Activated naive CD8-positive, alpha-beta T cell treated with anti-CD3 and anti-CD28 coated beads for 36 hours (primary cell): Measurements from ENCODE around the gene RAPGEF5. TPM values are rescaled to one million over a fixed set of nuclear protein-coding genes. Genes with fewer than 3 reads are reported as not detected.

Experiments
- DNase-seq: peaks from one replicate; pipeline ENCODE4 v3.0.0; 2021
- H3K27ac Mint-ChIP-seq: one replicate; pipeline ENCODE4 v1.8.0; 2022; ENCODE audit warnings: mild to moderate bottlenecking, moderate library complexity, mixed read lengths
- H3K27me3 Mint-ChIP-seq: one replicate; pipeline ENCODE4 v1.8.0; 2022; ENCODE audit warnings: mild to moderate bottlenecking, mixed read lengths
- H3K36me3 Mint-ChIP-seq: one replicate; pipeline ENCODE4 v1.8.0; 2021; ENCODE audit warnings: mild to moderate bottlenecking, mixed read lengths
- H3K4me1 Mint-ChIP-seq: one replicate; pipeline ENCODE4 v1.8.0; 2021; ENCODE audit warnings: mixed read lengths
- H3K4me3 Mint-ChIP-seq: one replicate; pipeline ENCODE4 v1.8.0; 2022; ENCODE audit warnings: mild to moderate bottlenecking, moderate library complexity, mixed read lengths
- H3K9me3 Mint-ChIP-seq: one replicate; pipeline ENCODE4 v1.8.0; 2022; ENCODE audit warnings: mixed read lengths
- total RNA-seq, 2 experiments: library from RNA; stranded (reverse); gene quantifications; one replicate each; pipeline ENCODE4 v1.2.3, GENCODE V29; 2021

Gene RAPGEF5
- total RNA-seq, 2 experiments from 2014 or later = 0.54 to 0.82 TPM

- H3K4me3 Mint-ChIP-seq = no peak overlapping the region
- no peaks in the 10 kb centered on the region for H3K9me3 Mint-ChIP-seq
- no peaks in the 10 kb centered on the region for H3K4me1 Mint-ChIP-seq
- DNase-seq = no peak
- no peaks in the 10 kb centered on the region for H3K36me3 Mint-ChIP-seq
- no peak overlapping the region for H3K27ac Mint-ChIP-seq
- peaks cover 3% of the 10 kb centered on the region for H3K27me3 Mint-ChIP-seq
These were observed 6.9 kb upstream of the RAPGEF5 start for GRCh38 chr7:22363756-22364422.

DNA sequence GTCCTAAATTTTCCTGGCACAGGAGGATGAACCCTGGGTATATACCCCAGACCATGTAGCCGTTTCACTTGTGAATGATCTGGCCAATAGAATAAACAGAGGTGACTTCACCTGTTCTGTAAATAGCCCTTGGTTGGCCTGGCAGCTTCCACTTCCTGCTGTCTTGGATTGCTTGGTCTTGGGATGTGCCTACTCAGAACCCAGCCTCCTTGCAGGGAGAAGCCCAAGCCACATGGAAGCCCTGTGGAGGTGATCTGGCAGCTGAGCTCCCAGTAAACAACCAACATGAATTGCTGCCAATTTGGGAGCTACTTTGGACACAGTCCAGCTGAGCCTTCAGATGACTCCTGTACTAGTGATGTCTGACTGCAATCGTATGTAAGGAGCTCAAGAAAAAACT is 4.8 kb upstream of the RAPGEF5 start:
- Mint-ChIP-seq H3K27me3 (peaks cover 21% of the 10 kb centered on the region), H3K9me3 (no peaks in the 10 kb centered on the region), H3K27ac (no peak overlapping the region), H3K4me3 (no peak overlapping the region), H3K36me3 (no peaks in the 10 kb centered on the region), H3K4me1 (peaks cover 2% of the 10 kb centered on the region)
- no peak for DNase-seq

GRCh38 chr7:22361320-22361719 is 4.4 kb upstream of the RAPGEF5 start:
- Mint-ChIP-seq H3K36me3 (no peaks in the 10 kb centered on the region), H3K27me3 (peaks cover 21% of the 10 kb centered on the region), H3K9me3 (no peaks in the 10 kb centered on the region), H3K4me3 (no peak overlapping the region), H3K27ac (no peak overlapping the region), H3K4me1 (peaks cover 2% of the 10 kb centered on the region)
- DNase-seq = no peak

DNA sequence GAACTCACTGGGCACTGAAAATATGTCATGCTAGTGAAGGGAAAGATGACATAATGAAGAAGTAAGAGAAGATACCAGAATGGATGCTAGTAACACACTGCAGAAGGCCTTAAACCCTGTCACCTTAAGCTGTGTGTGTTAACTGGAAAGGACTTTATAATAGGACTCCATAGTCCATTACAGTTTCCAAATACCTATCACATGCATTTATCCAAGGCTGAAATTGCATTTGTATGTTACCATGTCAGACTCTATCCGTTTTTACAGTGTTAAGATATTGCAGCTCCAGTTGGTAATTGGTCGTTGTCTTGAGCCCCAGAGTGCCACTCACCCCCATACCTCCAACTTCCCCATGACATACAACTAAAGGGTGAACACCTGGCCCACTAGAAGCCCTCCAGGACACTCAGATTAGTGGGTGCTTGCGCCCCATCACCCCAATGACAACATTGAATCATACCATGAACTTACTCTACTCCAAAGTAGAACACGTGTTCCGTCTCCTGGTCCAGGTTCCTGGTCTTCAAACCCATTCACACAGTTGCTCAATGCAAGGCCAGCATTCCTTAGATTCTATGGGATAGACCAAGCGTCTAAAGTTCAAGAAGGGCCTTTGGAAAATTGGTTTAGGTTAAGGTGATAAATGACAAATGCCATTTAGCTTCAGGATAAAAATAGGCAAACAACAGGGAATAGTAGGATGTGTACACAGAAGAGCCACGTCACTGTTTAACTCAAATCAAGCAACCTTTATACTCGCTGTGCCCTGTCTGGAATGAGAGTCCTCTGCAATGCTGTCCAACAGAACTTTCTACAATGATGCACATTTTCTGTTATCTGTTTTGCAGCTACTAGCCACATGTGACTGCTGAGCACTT is 2.1 kb upstream of the RAPGEF5 start:
- H3K9me3 Mint-ChIP-seq = no peaks in the 10 kb centered on the region
- peaks cover 4% of the 10 kb centered on the region for H3K4me1 Mint-ChIP-seq
- H3K36me3 Mint-ChIP-seq = peaks cover 4% of the 10 kb centered on the region
- no peak overlapping the region for H3K27ac Mint-ChIP-seq
- H3K27me3 Mint-ChIP-seq = peaks cover 41% of the 10 kb centered on the region
- no peak overlapping the region for H3K4me3 Mint-ChIP-seq
- DNase-seq = no peak

- peaks cover 4% of the 10 kb centered on the region for H3K4me1 Mint-ChIP-seq
These were observed 589 bp upstream of the RAPGEF5 start for GRCh38 chr7:22357311-22358175.

DNA sequence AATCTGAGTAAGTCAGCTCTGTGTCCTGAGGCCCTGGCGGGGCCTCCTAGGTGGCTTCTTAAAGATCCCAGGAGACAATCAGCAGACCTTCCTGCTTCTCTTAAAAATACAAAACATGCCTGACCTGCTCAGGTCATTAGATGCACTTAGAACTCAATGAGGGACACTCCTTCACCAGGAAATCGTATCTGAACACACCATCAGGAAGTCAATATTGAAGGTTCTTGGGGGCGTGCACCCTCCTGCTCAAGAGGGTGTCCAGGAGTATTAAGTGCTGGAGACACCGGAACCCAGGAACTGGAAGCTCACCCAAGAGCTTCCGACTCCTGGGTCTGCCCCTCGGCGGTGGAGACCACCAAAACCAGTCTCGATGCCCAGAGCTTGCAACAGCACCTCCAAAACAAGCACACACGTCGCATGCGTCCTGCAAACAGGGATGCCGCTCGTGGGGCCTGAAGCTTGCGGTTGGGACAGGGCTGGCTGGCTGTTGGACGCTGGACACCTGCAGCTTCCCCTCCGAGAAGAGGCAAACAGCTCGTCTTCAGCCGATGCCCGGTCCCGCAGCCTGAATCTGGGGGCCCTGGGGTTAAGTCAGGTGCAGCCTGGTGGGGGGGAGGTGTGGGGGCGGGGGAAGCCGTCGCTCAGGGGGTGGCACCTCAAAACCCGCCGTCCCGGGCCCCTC is 803 bp downstream of the RAPGEF5 start:
- Mint-ChIP-seq H3K9me3 (no peaks in the 10 kb centered on the region), H3K27ac (no peak overlapping the region), H3K4me3 (peak overlapping the region; percentile 52), H3K4me1 (peaks cover 4% of the 10 kb centered on the region), H3K27me3 (peaks cover 55% of the 10 kb centered on the region), H3K36me3 (peaks cover 4% of the 10 kb centered on the region)
- DNase-seq = no peak

More at GRCh38 chr7:22357311-22358175, 589 bp upstream of the RAPGEF5 start:
- no peak overlapping the region for H3K27ac Mint-ChIP-seq
- H3K36me3 Mint-ChIP-seq = peaks cover 4% of the 10 kb centered on the region
- peak overlapping the region; percentile 74 for H3K4me3 Mint-ChIP-seq
- no peak for DNase-seq
- H3K9me3 Mint-ChIP-seq = no peaks in the 10 kb centered on the region
- H3K27me3 Mint-ChIP-seq = peaks cover 47% of the 10 kb centered on the region

GRCh38 chr7:22355620-22356009 is 1.3 kb downstream of the RAPGEF5 start:
- H3K27ac Mint-ChIP-seq = no peak overlapping the region
- peaks cover 55% of the 10 kb centered on the region for H3K27me3 Mint-ChIP-seq
- H3K4me3 Mint-ChIP-seq = peak overlapping the region; percentile 52
- no peak for DNase-seq
- H3K36me3 Mint-ChIP-seq = peaks cover 4% of the 10 kb centered on the region
- no peaks in the 10 kb centered on the region for H3K9me3 Mint-ChIP-seq
- peaks cover 4% of the 10 kb centered on the region for H3K4me1 Mint-ChIP-seq

DNA sequence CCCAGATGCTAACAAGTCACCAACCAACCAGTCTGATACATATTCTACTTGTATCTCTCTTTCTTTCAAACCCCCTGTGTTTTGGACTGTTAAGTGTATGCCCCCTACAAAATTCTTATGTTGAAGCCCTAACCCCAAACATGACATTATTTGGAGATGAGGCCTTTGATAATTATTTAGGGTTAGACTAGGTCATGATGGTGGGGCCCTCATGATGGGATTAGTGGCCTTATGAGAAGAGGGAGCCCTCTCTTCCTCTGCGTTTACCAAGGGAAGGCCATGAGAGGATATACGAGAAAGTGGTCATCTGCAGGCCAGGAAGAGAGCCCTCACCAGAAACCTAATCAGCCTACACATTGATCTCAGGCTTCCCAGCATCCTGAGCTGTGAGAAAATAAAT is 2.5 kb downstream of the RAPGEF5 start:
- no peak overlapping the region for H3K4me3 Mint-ChIP-seq
- H3K36me3 Mint-ChIP-seq = peaks cover 4% of the 10 kb centered on the region
- H3K27me3 Mint-ChIP-seq = peaks cover 60% of the 10 kb centered on the region
- H3K27ac Mint-ChIP-seq = no peak overlapping the region
- no peak for DNase-seq
- H3K4me1 Mint-ChIP-seq = peaks cover 4% of the 10 kb centered on the region
- H3K9me3 Mint-ChIP-seq = no peaks in the 10 kb centered on the region

- Mint-ChIP-seq H3K27ac (no peak overlapping the region), H3K9me3 (no peaks in the 10 kb centered on the region), H3K27me3 (peaks cover 55% of the 10 kb centered on the region), H3K4me3 (no peak overlapping the region), H3K4me1 (peaks cover 4% of the 10 kb centered on the region), H3K36me3 (peaks cover 4% of the 10 kb centered on the region)
- DNase-seq = no peak
These were observed 4.1 kb downstream of the RAPGEF5 start for GRCh38 chr7:22352887-22353286.

DNA sequence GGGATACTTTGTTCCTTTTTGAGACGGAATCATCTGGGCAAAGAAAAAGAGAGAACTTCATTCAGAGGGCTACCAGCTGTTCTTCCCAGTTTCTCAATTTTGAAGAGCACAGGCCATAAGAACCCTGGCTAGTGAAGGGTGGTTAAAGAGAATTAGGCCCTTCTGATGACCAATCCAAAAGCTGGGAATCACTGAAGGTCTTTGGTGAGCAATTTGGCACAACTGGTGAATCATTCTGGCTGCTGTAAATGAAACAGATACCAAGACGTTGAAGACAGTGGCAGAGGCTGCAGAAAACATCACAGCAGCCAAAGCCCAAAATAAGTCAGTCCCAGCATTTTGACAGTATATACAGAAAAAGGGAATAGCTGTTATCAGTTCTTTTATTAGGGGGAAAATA is 5.1 kb downstream of the RAPGEF5 start:
- Mint-ChIP-seq H3K27ac (no peak overlapping the region), H3K9me3 (no peaks in the 10 kb centered on the region), H3K4me1 (peaks cover 2% of the 10 kb centered on the region), H3K4me3 (no peak overlapping the region), H3K27me3 (peaks cover 47% of the 10 kb centered on the region), H3K36me3 (peaks cover 4% of the 10 kb centered on the region)
- DNase-seq = no peak

DNA sequence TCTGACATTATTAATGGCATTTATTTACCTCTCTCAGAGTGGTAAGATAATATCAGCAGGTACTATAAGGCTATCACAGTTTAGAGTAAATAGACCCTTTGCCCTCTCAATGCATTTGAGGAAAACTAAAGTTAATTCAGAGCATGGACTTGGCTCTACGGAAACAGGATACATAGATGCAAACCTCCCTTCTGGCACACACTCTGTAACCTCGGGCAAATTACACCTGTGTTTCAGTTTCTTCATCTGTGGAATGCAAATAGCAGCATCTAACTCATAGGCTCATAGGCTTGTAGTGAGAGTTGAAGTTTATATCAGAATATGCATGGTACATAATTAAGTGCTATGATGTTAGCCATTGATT is 5.6 kb downstream of the RAPGEF5 start:
- Mint-ChIP-seq H3K27me3 (peaks cover 50% of the 10 kb centered on the region), H3K27ac (no peak overlapping the region), H3K36me3 (peaks cover 4% of the 10 kb centered on the region), H3K4me1 (peaks cover 2% of the 10 kb centered on the region), H3K4me3 (no peak overlapping the region), H3K9me3 (no peaks in the 10 kb centered on the region)
- DNase-seq = no peak

DNA sequence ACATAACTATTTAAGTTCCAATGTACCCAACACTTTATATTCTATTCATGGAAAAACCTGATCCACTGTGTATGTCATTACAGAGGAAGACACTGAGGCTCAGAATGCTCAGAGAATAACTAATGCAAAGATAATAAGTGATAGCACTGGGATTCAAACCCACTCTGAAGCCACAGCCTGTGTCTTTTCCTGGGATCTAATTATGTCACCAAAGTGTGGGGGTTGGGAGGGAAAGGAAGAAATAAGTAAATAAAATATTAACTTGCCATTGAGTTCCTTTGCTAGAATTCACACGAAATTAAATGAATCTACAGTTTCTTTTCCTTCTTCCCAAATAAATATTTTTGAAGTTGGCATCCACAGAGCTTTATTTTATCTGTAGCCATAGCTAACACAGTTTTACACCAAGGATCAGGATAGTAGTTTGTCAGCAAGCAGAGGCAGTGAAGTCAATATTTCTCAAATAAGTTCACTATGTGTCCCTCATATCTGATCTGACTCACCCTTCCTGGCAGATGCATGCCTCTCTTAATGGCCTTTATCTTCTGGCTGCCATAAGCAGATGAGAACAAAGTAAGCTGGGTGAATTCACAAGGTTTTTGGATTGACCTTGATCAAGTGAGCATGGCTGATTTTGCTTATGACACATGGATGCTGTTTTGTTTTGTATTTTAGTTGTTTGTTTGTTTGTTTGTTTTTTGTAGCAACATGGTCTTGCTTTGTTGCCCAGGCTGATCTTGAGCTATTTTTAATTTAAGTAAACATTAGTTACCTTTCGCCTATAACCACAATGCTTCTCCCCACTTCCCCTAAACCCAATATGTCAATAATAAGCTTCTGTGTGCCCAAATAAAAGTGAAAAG is 6.3 kb downstream of the RAPGEF5 start:
- Mint-ChIP-seq H3K9me3 (no peaks in the 10 kb centered on the region), H3K27me3 (peaks cover 46% of the 10 kb centered on the region), H3K36me3 (peaks cover 4% of the 10 kb centered on the region)

DNA sequence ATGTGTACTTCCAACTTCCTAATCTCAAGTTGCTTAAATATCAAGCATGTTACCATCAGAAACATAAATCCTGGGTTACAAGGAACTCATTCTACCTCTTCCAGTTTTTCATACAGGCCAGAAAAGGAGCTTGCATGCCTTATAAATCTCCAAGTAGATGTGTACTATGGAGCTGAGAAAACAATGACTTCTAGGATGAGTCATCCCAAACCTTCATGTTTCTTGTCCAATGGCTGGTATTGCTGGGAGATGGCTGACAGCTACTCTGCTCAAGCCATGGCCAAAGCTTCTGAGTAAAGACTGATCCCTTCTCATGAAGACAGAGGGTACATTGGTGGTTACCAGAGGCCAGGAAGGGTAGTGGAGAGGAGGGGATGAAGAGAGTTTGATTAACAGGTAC is 8.6 kb downstream of the RAPGEF5 start:
- Mint-ChIP-seq H3K4me3 (no peak overlapping the region), H3K9me3 (no peaks in the 10 kb centered on the region), H3K27me3 (peaks cover 30% of the 10 kb centered on the region), H3K4me1 (no peaks in the 10 kb centered on the region), H3K36me3 (no peaks in the 10 kb centered on the region), H3K27ac (no peak overlapping the region)
- no peak for DNase-seq

More for the DNA sequence above, 6.3 kb downstream of the RAPGEF5 start:
- no peak for DNase-seq
- Mint-ChIP-seq H3K4me1 (no peaks in the 10 kb centered on the region), H3K4me3 (no peak overlapping the region), H3K27ac (no peak overlapping the region)
